Epithelial cell of prostate (primary cell): Measurements from ENCODE around the gene COG6.

Source experiments
- DNase-seq: peaks from one replicate; pipeline ENCODE4 v3.0.0-alpha.2; 2011; ENCODE audit warnings: low read depth, low spot score
- H3K27ac ChIP-seq: fragments of 450-650 bp; 2 replicates; pipeline ENCODE4 v1.5.1; 2017; ENCODE audit warnings: mild to moderate bottlenecking

COG6 gene

DNA sequence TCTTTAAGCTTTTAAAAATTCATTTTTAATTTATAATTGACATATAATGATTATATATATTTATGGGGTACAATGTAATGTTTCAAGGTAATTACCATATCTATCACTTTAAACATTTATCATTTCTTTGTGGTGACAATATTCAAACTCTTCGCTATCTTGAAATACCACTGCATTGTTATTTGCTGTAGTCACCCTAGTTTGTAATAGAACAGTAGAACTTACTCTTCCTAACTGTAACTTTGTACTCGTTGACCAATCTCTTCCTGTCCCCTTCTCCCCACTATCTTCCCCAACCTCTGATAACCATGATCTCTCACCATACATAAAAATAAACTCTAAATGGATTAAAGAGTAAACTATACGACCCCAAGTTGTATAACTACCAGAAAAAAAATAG, 20.4 kb downstream of the COG6 start:
- no peak for DNase-seq
- no peak overlapping the region for H3K27ac ChIP-seq

- no peak overlapping the region for H3K27ac ChIP-seq
- no peak for DNase-seq
Observed at GRCh38 chr13:39676315-39676876, 20.9 kb downstream of the COG6 start.

- no peak for DNase-seq
Observed at GRCh38 chr13:39682310-39682709, 26.8 kb downstream of the COG6 start.

GRCh38 chr13:39682788-39683187, 27.3 kb downstream of the COG6 start:
- no peak overlapping the region for H3K27ac ChIP-seq
- no peak for DNase-seq

More at GRCh38 chr13:39682310-39682709, 26.8 kb downstream of the COG6 start:
- H3K27ac ChIP-seq, result no peak overlapping the region

DNA sequence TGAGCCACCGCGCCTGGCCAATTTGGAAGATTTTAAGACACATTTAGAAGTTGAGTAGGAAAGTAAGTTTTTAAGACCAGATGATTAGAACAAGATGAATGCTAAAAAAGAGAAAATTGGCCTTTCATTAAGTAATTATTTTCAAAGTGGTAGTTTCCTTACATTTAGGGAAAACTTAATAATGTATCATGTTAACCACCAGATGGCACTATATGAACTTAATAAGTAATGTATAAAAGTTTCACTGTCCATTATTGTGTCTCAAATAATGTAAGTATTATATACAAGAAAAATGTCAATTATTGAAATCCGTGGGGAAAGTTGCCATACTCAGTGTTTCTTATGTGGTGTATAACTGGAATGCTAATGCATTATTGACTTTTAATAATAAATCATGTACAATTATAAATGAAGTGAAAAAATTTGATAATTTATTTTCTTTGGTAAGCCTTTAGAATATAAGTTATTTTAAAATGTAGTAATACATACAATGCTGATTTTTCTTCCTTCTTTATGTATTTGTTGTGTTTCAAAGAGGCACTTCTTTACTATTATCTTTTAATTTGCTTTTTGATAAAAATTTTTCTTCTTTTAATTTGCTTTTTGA, 29.2 kb downstream of the COG6 start:
- DNase-seq, result no peak

DNA sequence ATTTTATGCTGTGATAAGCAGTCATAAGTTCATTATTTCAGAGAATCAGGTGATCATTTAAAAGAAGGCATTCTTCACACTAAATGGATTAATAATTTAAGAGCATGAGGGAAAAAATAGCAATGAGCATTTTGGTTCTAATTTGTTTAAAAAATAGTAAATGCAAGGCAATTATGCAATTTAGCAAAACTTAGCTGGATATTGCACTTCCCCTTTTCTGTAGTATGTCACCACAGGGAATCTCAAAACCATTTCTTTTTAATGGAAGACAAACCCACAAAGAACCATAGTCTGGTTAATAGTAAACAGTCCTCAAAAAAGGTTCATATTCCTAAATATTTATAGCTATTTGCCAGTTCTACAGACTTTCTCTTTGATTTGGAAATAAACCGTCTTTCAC, 30.2 kb downstream of the COG6 start:
- no peak overlapping the region for H3K27ac ChIP-seq
- DNase-seq, result no peak

More for the DNA sequence above, 29.2 kb downstream of the COG6 start:
- no peak overlapping the region for H3K27ac ChIP-seq

- no peak overlapping the region for H3K27ac ChIP-seq
- DNase-seq, result no peak
Observed at GRCh38 chr13:39688278-39688677, 32.8 kb downstream of the COG6 start.

DNA sequence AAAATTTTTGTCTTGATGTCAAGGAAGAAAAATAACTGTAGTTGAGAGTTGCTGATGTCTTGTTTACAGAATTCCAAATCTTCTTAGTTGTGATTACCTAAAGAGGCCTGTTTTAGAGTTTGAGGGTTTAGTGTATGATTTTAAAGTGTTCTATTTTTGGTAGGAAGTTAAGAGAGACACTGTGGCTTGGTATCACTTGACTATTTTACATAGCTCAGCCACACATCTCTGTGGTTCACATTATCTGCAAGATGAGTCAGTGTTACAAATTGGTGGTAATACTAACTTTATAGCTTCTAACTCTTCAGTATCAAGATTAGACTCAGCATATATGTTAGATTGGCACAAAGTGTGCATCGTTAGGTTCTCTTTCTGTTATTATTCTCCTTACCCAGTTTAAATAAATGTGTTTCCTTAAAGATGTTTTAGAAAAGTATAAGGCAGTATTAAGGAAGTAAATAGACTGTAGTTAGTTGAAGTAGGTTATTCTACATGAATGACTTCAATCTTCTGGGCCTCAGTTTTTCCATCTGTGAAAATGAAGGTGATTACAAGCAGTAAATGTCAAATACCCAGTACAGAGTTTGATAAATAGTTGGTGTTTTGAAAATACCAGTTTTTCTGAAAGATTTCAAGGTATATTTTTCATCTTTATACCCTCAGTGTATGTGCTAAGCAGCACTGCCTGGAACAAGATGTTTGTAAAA, 33.4 kb downstream of the COG6 start:
- DNase-seq, result no peak
- H3K27ac ChIP-seq, result no peak overlapping the region

- no peak overlapping the region for H3K27ac ChIP-seq
- no peak for DNase-seq
Observed at GRCh38 chr13:39692660-39693438, 37.4 kb downstream of the COG6 start.

DNA sequence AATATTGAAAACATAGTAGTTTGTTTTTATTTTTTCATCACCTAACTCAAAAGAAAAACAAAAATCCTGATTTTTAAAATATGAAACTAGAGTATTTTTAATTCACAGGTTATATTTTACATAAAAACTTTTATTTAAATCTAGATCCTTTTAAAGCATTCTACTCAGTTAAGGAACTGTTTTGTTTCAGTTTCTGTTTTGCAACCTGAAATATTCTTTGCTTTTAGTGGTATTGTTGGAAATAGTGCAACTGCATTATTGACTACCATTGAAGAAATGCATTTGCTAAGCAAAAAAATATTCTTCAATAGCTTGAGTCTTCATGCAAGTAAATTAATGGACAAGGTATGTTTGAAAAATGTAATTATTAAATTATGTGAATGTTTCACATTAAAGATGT, 43.8 kb downstream of the COG6 start:
- no peak overlapping the region for H3K27ac ChIP-seq
- DNase-seq, result no peak

DNA sequence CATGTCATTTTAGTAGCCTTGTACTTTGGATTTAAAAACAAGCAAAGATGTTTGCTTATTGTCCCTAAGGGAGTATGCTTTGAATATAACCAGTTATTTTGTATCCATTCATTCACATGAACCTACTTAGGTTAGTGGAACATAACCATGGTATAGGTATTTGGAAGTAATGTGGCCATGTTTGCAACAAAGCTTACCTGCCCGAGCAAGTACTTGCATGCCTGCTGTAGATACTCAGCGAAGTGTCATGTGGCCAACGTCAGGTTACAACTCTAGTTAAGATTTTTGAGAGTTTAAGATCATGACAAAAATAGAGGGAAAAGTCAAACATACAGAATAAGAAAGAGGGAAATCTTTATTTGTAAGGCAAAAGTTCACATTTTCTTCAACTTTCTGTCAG, 57.2 kb downstream of the COG6 start:
- peak overlapping the region; percentile 76 for H3K27ac ChIP-seq
- DNase-seq, result peak; percentile 69

DNA sequence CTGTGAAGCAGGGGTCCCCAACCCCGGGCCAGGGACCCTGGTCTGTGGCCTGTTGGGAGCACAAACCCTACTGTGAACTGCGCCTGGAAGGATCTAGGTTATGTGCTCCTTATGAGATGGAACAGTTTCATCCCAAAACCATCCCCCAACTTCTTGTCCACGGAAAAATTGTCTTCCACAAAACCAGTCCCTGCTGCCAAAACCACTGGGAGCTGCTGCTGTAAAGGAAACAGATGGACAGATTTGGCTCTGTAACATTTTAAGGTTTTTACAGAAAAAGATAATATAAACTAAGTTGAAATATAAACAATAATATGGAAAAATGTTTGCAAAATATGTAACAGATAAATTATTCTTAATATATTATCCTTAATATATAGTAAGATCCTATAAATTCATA, 73.7 kb downstream of the COG6 start:
- H3K27ac ChIP-seq, result no peak overlapping the region
- DNase-seq, result no peak

- H3K27ac ChIP-seq, result no peak overlapping the region
- no peak for DNase-seq
Observed at GRCh38 chr13:39734952-39735351, 79.5 kb downstream of the COG6 start.

DNA sequence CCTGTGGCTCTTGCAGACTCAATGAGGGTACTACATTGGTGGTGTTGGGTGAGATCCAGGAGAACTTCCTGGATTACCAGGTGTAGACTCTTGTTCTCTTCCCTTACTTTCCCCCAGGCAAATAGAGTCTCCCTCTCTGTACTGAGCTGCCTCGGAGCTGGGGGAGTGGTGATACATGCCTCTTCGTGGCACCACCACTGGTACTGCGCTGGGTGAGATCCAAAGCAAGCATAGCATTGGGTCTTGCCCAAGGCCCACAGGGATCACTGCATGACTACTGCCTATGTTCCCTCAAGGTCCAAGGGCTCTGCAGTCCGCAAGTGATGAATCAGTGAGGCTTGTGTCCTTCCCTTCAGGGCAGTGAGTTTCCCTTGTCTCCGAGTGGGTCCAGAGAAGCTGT, 81.6 kb downstream of the COG6 start:
- no peak for DNase-seq
- H3K27ac ChIP-seq, result no peak overlapping the region

DNA sequence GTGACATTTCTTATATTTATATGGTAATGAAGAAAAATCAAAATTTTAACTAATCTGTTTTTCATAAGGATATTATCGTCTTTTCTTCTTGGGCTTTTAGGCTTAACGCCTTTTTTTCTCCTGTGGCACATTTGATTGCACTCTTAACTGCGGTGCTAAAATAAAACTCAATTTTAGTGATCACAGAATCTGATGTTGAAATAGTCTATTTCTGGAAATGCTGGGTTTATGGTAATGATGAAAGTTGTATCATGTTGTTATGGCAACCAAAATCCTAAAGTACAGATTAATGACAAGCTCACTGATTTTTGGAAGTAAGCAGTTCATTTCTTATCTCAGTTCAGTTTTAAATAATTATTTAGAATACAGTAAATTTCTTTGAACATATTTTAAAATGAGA, 85.3 kb downstream of the COG6 start:
- DNase-seq, result no peak
- H3K27ac ChIP-seq, result no peak overlapping the region

- H3K27ac ChIP-seq, result no peak overlapping the region
- no peak for DNase-seq
Observed at GRCh38 chr13:39748961-39749360, 93.5 kb downstream of the COG6 start.

DNA sequence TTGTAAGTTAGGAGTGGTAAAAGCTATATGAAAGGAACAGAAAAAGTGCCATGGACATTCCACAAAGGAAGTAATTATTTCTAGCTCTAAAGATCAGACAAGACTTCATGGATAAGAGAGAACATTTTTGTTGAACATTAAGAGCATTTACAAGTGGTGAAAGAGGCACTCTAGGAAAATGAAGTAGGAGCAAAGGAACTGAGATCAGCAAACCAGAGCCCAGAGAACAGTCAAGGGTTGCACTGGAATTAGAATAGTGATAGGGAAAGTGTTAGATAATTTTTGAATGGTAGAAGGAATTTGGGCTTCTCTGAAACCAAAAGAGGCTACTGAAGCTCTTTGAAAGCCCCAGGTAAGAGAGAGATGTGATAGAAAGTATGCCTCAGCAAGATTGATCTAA, 94.1 kb downstream of the COG6 start:
- no peak for DNase-seq
- no peak overlapping the region for H3K27ac ChIP-seq

GRCh38 chr13:39751805-39752204, 96.3 kb downstream of the COG6 start:
- no peak for DNase-seq

DNA sequence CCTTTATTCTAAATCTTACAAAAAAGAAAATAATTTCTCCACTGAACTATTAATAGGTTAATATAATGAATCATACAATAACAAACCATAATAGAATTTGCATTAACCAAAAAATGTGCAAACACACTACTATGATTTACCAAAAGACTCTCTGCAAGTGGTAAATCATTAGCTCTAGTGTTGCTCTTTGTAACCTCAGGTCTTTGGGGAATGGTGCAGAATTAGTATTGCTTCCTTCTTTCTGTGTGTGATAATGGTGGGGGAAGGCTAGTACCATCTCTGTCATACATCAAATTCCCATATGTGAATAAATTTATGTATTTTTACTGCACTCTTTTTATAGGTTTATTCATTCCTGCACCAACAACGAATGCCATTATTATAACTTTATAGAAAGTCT, 105.1 kb downstream of the COG6 start:
- DNase-seq, result no peak
- H3K27ac ChIP-seq, result no peak overlapping the region

More at GRCh38 chr13:39751805-39752204, 96.3 kb downstream of the COG6 start:
- H3K27ac ChIP-seq, result no peak overlapping the region

GRCh38 chr13:39765801-39766463, 110.5 kb downstream of the COG6 start:
- no peak for DNase-seq
- H3K27ac ChIP-seq, result no peak overlapping the region
